HL-60 (cell line): Measurements from ENCODE around the gene ECHDC3.
A peak's percentile ranks its signal among the peaks of the same experiment; 100 is the strongest.

Experiments
- DNase-seq, 2 experiments: peaks; one replicate each; pipeline ENCODE4 v3.0.0-alpha.2; 2010 to 2020; ENCODE audit warnings: low read depth in 1 of 2, low spot score in 1 of 2
- H3K27ac ChIP-seq: fragments of 250-450 bp; sonication (Bioruptor Pico); replicated peaks from 2 replicates; pipeline ENCODE4 v1.5.1; 2020; ENCODE audit warnings: mild to moderate bottlenecking, moderate library complexity
- H3K27me3 ChIP-seq: fragments of 250-450 bp; sonication (Bioruptor Pico); 2 replicates; pipeline ENCODE4 v1.5.1; 2021; ENCODE audit warnings: mild to moderate bottlenecking, moderate library complexity; ENCODE audit not compliant: insufficient read depth, poor library complexity, severe bottlenecking
- H3K4me3 ChIP-seq: replicated peaks from 2 replicates; pipeline ENCODE4 v1.5.1; 2011; ENCODE audit warnings: mild to moderate bottlenecking, control low read depth, low read length; ENCODE audit not compliant: insufficient read depth
- CTCF ChIP-seq: IDR thresholded peaks from one replicate; pipeline ENCODE4 v1.5.1; 2011; ENCODE audit warnings: low read length, control low read depth, inconsistent platforms; ENCODE audit not compliant: insufficient read depth
- GABPA ChIP-seq: IDR thresholded peaks from 2 replicates; pipeline ENCODE4 v1.6.1; 2012; ENCODE audit warnings: low read depth
- POLR2AphosphoS5 ChIP-seq: IDR thresholded peaks from 2 replicates; pipeline ENCODE4 v1.6.1; 2012; ENCODE audit warnings: low read depth
- REST ChIP-seq: IDR thresholded peaks from 2 replicates; pipeline ENCODE4 v1.6.1; 2012; ENCODE audit warnings: low read depth; ENCODE audit not compliant: insufficient replicate concordance
- SPI1 ChIP-seq: IDR thresholded peaks from 2 replicates; pipeline ENCODE4 v1.6.1; 2012; ENCODE audit warnings: low read depth, mild to moderate bottlenecking, borderline replicate concordance

ECHDC3 gene

DNA sequence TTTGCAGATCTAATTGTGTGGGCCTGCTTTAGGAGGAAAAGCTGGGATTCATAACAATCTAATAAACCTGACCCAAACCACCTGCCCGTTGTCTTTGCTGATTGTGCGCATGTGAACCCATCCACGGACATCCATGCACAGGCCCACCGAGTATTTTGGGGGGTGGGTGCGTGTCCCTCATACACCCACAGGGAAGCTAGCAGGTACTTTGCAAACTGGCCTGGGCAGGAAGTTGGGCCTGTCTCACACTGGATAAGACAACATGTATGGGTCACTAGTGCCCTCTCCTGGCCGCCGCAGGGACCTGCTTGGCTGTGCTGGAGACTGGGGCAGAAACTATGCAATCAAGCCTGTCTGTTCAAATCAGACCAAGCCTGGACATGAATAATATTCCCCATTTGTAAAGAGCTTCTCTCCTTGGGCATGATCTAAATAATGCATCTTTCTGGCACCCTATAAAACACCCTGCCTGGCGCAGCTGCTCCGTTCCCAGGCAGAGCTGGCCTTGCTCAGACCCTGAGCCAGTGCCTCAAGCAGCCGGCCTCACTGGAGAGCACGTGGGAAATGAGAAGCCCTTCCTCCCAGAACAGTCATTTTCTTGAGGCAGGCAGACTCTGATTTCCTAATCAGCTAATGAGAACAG is 15.8 kb downstream of the ECHDC3 start:
- H3K27ac ChIP-seq: no peak overlapping the region
- H3K4me3 ChIP-seq: no peak overlapping the region
- peak; percentile 28 to 68 for DNase-seq
- TF ChIP-seq CTCF (peak; percentile 70), SPI1 (no peak), GABPA (no peak), POLR2AphosphoS5 (no peak), REST (no peak)
- H3K27me3 ChIP-seq: no peaks in the 10 kb centered on the region

GRCh38 chr10:11758527-11759236 is 16.5 kb downstream of the ECHDC3 start:
- no peak for DNase-seq
- no peak for TF ChIP-seq SPI1
- no peak for TF ChIP-seq POLR2AphosphoS5
- TF ChIP-seq REST: no peak
- TF ChIP-seq CTCF: no peak
- no peak for TF ChIP-seq GABPA
- Histone ChIP-seq H3K4me3 (no peak overlapping the region), H3K27me3 (no peaks in the 10 kb centered on the region), H3K27ac (no peak overlapping the region)

GRCh38 chr10:11759347-11759746 is 17.2 kb downstream of the ECHDC3 start:
- TF ChIP-seq REST (no peak), SPI1 (no peak), POLR2AphosphoS5 (no peak), CTCF (no peak), GABPA (no peak)

More at GRCh38 chr10:11759347-11759746, 17.2 kb downstream of the ECHDC3 start:
- Histone ChIP-seq H3K27me3 (no peaks in the 10 kb centered on the region), H3K4me3 (no peak overlapping the region), H3K27ac (no peak overlapping the region)
- DNase-seq: no peak
